GM06990 (cell line): Measurements from ENCODE around the gene TSKS.
"Not testable (repeated sequence)": the region's sequence is repeated elsewhere in the genome, so short reads cannot be mapped to it uniquely, and the experiment has no call there.

Source experiments
- DNase-seq: peaks from one replicate; pipeline ENCODE4 v3.0.0-alpha.2; 2011; ENCODE audit not compliant: insufficient read length; ENCODE audit errors: extremely low read depth
- H3K27me3 ChIP-seq: replicated peaks from 2 replicates; pipeline ENCODE4 v1.6.0; 2011; ENCODE audit warnings: low read length; ENCODE audit not compliant: control insufficient read depth, insufficient read depth
- H3K36me3 ChIP-seq: 2 replicates; pipeline ENCODE4 v1.5.1; 2011; ENCODE audit warnings: low read length; ENCODE audit not compliant: control insufficient read depth, insufficient read depth
- H3K4me3 ChIP-seq: replicated peaks from 2 replicates; pipeline ENCODE4 v1.5.1; 2011; ENCODE audit warnings: low read depth, mild to moderate bottlenecking, control low read depth, low read length
- CTCF ChIP-seq: IDR thresholded peaks from 2 replicates; pipeline ENCODE4 v1.5.1; 2011; ENCODE audit warnings: low read length, control low read depth, mild to moderate bottlenecking, inconsistent platforms; ENCODE audit not compliant: insufficient read depth, poor library complexity, severe bottlenecking

Gene TSKS

DNA sequence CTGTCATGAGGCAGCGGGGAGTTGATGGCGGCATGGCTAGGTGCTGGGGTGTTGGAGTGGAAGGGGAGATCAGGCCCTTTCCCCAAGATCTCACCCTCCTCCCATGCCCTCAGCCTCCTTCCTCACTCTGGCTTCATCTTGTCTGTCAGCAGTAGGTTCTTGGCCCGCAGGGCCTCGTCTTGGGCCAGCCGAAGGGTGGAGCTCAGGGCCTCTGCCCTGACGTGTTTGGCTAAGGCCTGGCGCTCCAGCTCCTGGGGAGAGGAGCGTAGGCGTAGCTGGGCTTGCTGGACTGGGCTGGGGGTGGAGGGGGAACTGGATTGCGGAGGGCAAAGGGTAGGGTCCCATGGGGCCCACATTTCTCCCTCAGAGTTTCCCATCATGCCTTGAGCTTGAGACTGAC is 23.2 kb downstream of the TSKS start:
- DNase-seq: no peak
- no peaks in the 10 kb centered on the region for H3K27me3 ChIP-seq
- TF ChIP-seq CTCF: no peak
- no peaks in the 10 kb centered on the region for H3K36me3 ChIP-seq
- no peak overlapping the region for H3K4me3 ChIP-seq

- Histone ChIP-seq H3K27me3 (no peaks in the 10 kb centered on the region), H3K4me3 (no peak overlapping the region), H3K36me3 (no peaks in the 10 kb centered on the region)
- DNase-seq: no peak
- no peak for TF ChIP-seq CTCF
Observed at GRCh38 chr19:49739098-49739497, 24.0 kb downstream of the TSKS start.

GRCh38 chr19:49738268-49738667 is 24.8 kb downstream of the TSKS start:
- Histone ChIP-seq H3K36me3 (no peaks in the 10 kb centered on the region), H3K27me3 (no peaks in the 10 kb centered on the region), H3K4me3 (no peak overlapping the region)
- no peak for TF ChIP-seq CTCF
- no peak for DNase-seq

- H3K36me3 ChIP-seq: no peaks in the 10 kb centered on the region
- no peaks in the 10 kb centered on the region; the same call in 1 of the 2 replicates for H3K27me3 ChIP-seq
- TF ChIP-seq CTCF: no peak
- no peak for DNase-seq
- no peak overlapping the region for H3K4me3 ChIP-seq
Observed at GRCh38 chr19:49730166-49730565, 32.9 kb downstream of the TSKS start.

- TF ChIP-seq CTCF: no peak
- Histone ChIP-seq H3K27me3 (no peaks in the 10 kb centered on the region; the same call in 1 of the 2 replicates), H3K4me3 (no peak overlapping the region), H3K36me3 (no peaks in the 10 kb centered on the region)
- DNase-seq: no peak
Observed at GRCh38 chr19:49727217-49728030, 35.7 kb downstream of the TSKS start.

DNA sequence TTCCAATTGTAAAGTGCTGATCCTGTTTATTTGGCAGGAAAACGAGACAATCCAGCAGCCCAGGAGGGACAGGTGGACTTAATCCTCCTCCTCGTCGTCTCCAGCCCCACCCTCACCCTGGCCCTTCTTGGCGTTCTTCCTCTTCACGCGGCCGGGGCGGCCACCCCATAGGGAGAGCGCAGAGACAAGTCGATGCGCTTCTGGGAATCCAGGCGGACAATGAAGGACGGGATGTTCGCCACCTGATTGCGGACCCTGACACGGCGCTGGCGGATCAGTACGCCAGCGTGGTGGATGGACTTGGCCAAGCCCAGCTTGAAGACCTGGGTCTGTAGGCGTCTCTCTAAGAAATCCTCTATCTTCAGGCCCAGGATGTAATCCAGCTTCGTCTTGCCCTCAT is 43.7 kb downstream of the TSKS start:
- H3K27me3 ChIP-seq, H3K4me3 ChIP-seq, DNase-seq, H3K36me3 ChIP-seq: not testable (repeated sequence)
